Loucy (cell line): Measurements from ENCODE around the gene IZUMO3.

Experiments
- H2AFZ ChIP-seq: fragments of 200-600 bp; sonication (generic); 2 replicates; pipeline ENCODE4 v1.6.0; 2016; ENCODE audit warnings: antibody characterized with exemption, mild to moderate bottlenecking, low read length, moderate library complexity
- H3F3A ChIP-seq: fragments of 200-600 bp; 2 replicates; pipeline ENCODE4 v1.6.0; 2016; ENCODE audit warnings: antibody characterized with exemption, low read depth, mild to moderate bottlenecking
- H3K27me3 ChIP-seq: fragments of 200-600 bp; sonication (generic); 2 replicates; pipeline ENCODE4 v1.6.1; 2014; ENCODE audit warnings: low read length, mild to moderate bottlenecking; ENCODE audit not compliant: insufficient read depth, poor library complexity, severe bottlenecking
- H3K36me3 ChIP-seq: fragments of 200-600 bp; sonication (generic); 2 replicates; pipeline ENCODE4 v1.6.1; 2016; ENCODE audit warnings: low read length; ENCODE audit not compliant: insufficient read depth
- H3K4me1 ChIP-seq: fragments of 200-600 bp; sonication (generic); 2 replicates; pipeline ENCODE4 v1.5.1; 2014; ENCODE audit warnings: low read length, mild to moderate bottlenecking; ENCODE audit not compliant: insufficient read depth, poor library complexity, severe bottlenecking
- H3K4me2 ChIP-seq: fragments of 200-600 bp; sonication (generic); 2 replicates; pipeline ENCODE4 v1.6.0; 2014; ENCODE audit warnings: antibody characterized with exemption, low read length, low read depth, mild to moderate bottlenecking; ENCODE audit not compliant: poor library complexity, severe bottlenecking
- H3K4me3 ChIP-seq: fragments of 200-600 bp; sonication (generic); 2 replicates; pipeline ENCODE4 v1.5.1; 2014; ENCODE audit warnings: low read length, mild to moderate bottlenecking, mixed read lengths; ENCODE audit not compliant: poor library complexity, severe bottlenecking
- H3K79me2 ChIP-seq: fragments of 200-600 bp; sonication (generic); 2 replicates; pipeline ENCODE4 v1.6.1; 2014; ENCODE audit warnings: low read length; ENCODE audit not compliant: insufficient read depth
- H3K9ac ChIP-seq: fragments of 200-600 bp; sonication (generic); 2 replicates; pipeline ENCODE4 v1.6.0; 2014; ENCODE audit warnings: mild to moderate bottlenecking, low read depth, low read length, moderate library complexity; ENCODE audit not compliant: poor library complexity, severe bottlenecking
- H3K9me2 ChIP-seq: fragments of 200-600 bp; sonication (generic); replicated peaks from 2 replicates; pipeline ENCODE4 v1.6.1; 2016; ENCODE audit warnings: low read depth, low read length, mixed read lengths
- H3K9me3 ChIP-seq: fragments of 200-600 bp; sonication (generic); 2 replicates; pipeline ENCODE4 v1.6.1; 2014; ENCODE audit warnings: mild to moderate bottlenecking, antibody characterized with exemption, low read length, low read depth; ENCODE audit not compliant: insufficient read depth
- H4K20me1 ChIP-seq: fragments of 200-600 bp; sonication (generic); 2 replicates; pipeline ENCODE4 v1.6.0; 2014; ENCODE audit warnings: antibody characterized with exemption, low read length, mild to moderate bottlenecking; ENCODE audit not compliant: insufficient read depth, poor library complexity, severe bottlenecking
- EZH2phosphoT487 ChIP-seq: fragments of 200-600 bp; IDR thresholded peaks from 2 replicates; pipeline ENCODE4 v1.6.1; 2018; ENCODE audit warnings: antibody characterized with exemption, mild to moderate bottlenecking, moderate library complexity, borderline replicate concordance
- TF ChIP-seq, protein P1 (sequence below): fragments of 200-600 bp; sonication (generic); conservative IDR thresholded peaks from 2 replicates; pipeline ENCODE4 v1.5.1; 2014; ENCODE audit warnings: mild to moderate bottlenecking, antibody characterized with exemption, low read length

Gene IZUMO3, protein sequence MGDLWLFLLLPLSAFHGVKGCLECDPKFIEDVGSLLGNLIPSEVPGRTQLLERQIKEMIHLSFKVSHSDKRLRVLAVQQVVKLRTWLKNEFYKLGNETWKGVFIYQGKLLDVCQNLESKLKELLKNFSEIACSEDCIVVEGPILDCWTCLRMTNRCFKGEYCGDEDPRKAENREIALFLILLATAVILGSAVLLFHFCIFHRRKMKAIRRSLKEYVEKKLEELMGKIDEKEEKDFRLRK

DNA sequence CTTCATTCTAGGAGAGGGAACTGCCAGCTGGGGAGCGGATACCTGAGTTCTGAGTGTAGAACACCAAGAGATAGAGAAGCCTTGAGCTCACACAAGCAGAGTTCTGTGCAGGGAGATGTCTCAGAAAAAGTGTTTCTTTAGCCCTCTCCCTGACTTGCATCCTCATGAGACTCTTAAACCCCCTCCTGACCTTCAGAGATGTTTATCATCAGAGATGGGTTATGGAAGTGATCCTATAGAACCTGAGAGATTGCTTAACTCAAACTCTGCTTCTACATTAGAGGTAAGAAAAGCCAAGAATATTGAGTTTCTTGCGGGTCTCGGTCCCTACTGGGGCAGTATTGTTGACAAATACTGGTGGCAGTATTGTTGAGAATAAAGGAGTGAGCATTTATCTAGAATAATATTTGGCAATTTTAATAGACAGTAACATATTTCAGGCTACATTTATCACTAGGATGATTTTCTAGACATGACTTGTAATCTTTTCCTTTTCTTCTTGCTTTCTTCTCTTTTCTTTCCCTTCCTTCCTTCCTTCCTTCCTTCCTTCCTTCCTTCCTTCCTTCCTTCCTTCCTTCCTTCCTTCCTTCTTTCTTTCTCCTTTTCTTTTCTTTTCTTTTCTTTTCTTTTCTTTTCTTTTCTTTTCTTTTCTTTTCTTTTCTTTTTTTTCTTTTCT is at the start of gene IZUMO3:
TSS of gene IZUMO3 (minus strand) at position 51 of the 676 bp plus-strand sequence. CDS start 248 bp downstream, outside the sequence.
- Histone ChIP-seq H3K9me2 (no peaks in the 10 kb centered on the region), H4K20me1 (no peaks in the 10 kb centered on the region), H3K4me2 (no peak within 1 kb of the TSS), H3K9me3 (peaks cover 3% of the 10 kb centered on the region; the same call in 1 of the 2 replicates), H3K9ac (no peak within 1 kb of the TSS), H3K36me3 (no peaks in the 10 kb centered on the region), H3K4me1 (no peaks in the 10 kb centered on the region), H3K27me3 (no peaks in the 10 kb centered on the region), H3K79me2 (no peaks in the 10 kb centered on the region), H2AFZ (no peak within 1 kb of the TSS), H3F3A (no peaks in the 10 kb centered on the region), H3K4me3 (no peak within 1 kb of the TSS)
- TF ChIP-seq, protein P1, sequence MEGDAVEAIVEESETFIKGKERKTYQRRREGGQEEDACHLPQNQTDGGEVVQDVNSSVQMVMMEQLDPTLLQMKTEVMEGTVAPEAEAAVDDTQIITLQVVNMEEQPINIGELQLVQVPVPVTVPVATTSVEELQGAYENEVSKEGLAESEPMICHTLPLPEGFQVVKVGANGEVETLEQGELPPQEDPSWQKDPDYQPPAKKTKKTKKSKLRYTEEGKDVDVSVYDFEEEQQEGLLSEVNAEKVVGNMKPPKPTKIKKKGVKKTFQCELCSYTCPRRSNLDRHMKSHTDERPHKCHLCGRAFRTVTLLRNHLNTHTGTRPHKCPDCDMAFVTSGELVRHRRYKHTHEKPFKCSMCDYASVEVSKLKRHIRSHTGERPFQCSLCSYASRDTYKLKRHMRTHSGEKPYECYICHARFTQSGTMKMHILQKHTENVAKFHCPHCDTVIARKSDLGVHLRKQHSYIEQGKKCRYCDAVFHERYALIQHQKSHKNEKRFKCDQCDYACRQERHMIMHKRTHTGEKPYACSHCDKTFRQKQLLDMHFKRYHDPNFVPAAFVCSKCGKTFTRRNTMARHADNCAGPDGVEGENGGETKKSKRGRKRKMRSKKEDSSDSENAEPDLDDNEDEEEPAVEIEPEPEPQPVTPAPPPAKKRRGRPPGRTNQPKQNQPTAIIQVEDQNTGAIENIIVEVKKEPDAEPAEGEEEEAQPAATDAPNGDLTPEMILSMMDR = no peak
- no peak for TF ChIP-seq EZH2phosphoT487

DNA sequence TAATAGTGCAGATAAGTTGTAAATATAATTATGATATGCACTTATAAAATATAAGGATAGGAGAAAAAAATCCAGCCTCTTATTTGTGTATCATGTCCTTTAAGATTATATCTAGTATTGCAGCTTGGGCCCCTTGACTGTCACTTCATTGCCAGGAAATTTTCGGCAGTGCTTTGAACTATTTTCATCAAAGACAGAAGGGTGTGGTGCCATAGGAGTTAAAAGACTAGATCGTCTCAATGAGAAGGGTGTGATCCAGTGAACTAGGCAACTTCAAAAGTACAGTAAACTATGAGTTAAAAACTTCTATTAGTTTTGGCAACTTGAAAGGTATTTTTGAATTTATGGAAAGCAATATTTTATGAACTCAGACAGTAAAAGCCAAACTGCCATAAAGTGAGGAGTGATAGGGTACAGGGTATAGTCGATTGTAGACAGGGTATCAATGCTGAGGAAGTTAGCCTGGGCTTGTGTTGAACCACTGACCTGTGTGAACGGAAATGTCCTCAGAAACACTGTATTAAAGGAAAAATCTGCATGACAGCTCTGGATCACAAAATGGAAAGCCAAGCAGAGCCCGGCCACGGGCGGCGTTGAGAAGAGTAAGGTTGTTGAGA is 48.6 kb upstream of the IZUMO3 start:
- Histone ChIP-seq H3K9me3 (no peaks in the 10 kb centered on the region), H3K79me2 (no peaks in the 10 kb centered on the region), H3F3A (no peaks in the 10 kb centered on the region), H3K9me2 (no peaks in the 10 kb centered on the region), H3K4me2 (no peak overlapping the region), H3K27me3 (no peaks in the 10 kb centered on the region), H3K36me3 (no peaks in the 10 kb centered on the region), H3K9ac (no peak overlapping the region), H3K4me1 (no peaks in the 10 kb centered on the region), H2AFZ (no peak overlapping the region), H4K20me1 (no peaks in the 10 kb centered on the region), H3K4me3 (no peak overlapping the region)
- TF ChIP-seq, protein P1 = no peak
- TF ChIP-seq EZH2phosphoT487 = no peak

DNA sequence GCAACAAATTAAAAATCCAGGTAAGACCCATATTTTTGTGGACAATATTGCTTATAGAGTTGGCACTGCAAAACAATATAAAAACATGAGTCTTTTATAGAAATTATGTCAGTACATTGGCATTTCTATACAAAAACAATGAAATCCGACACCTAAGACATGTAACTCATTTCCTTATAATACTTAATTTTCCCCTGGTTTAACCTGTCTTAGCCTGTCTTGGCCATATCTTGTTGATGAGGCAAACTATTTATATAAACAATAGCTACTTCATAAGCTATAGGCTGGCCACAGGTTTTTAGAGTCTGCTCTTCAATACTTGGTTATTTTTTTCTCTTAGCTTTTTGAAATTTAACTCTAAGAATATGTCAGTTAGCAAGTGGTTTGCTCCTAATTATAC is 44.7 kb upstream of the IZUMO3 start:
- no peaks in the 10 kb centered on the region for H3K4me1 ChIP-seq
- H3K79me2 ChIP-seq = no peaks in the 10 kb centered on the region
- no peak overlapping the region for H3K4me3 ChIP-seq
- H3K9me3 ChIP-seq = no peaks in the 10 kb centered on the region
- H3K4me2 ChIP-seq = no peak overlapping the region
- no peaks in the 10 kb centered on the region for H3K27me3 ChIP-seq
- H3K36me3 ChIP-seq = no peaks in the 10 kb centered on the region
- H3F3A ChIP-seq = no peaks in the 10 kb centered on the region
- H3K9ac ChIP-seq = no peak overlapping the region
- TF ChIP-seq EZH2phosphoT487 = no peak
- no peaks in the 10 kb centered on the region for H4K20me1 ChIP-seq
- H2AFZ ChIP-seq = no peak overlapping the region
- no peaks in the 10 kb centered on the region for H3K9me2 ChIP-seq
